Muscle layer of duodenum (tissue), 2 donors: ENCODE data around the gene ADAMTS6.
"Not testable (repeated sequence)": the region's sequence is repeated elsewhere in the genome, so short reads cannot be mapped to it uniquely, and the experiment has no call there.

Experiments used
- H3K27ac ChIP-seq: one replicate; pipeline ENCODE4 v1.7.0; 2013; ENCODE audit warnings: mild to moderate bottlenecking, low read length
- H3K27me3 ChIP-seq: one replicate; pipeline ENCODE4 v1.7.0; 2013; ENCODE audit warnings: low read depth, mild to moderate bottlenecking, control low read depth, low read length
- H3K36me3 ChIP-seq, 2 donors: one replicate each; pipeline ENCODE4 v1.7.0; 2013; ENCODE audit warnings: low read length in 2 of 2, control low read depth in 1 of 2, mild to moderate bottlenecking in 1 of 2; ENCODE audit not compliant: insufficient read depth in 2 of 2, control insufficient read depth in 1 of 2
- H3K4me1 ChIP-seq, 2 donors: one replicate each; pipeline ENCODE4 v1.7.0; 2013; ENCODE audit warnings: low read length in 2 of 2, mild to moderate bottlenecking in 2 of 2, control low read depth in 1 of 2, moderate library complexity in 1 of 2; ENCODE audit not compliant: insufficient read depth in 2 of 2, control insufficient read depth in 1 of 2
- H3K4me3 ChIP-seq, 2 donors: one replicate each; pipeline ENCODE4 v1.7.0; 2013; ENCODE audit warnings: low read length in 2 of 2, low read depth in 1 of 2, mild to moderate bottlenecking in 1 of 2
- H3K9me3 ChIP-seq, 2 donors: one replicate each; pipeline ENCODE4 v1.7.0; 2013; ENCODE audit warnings: low read length in 2 of 2, control low read depth in 1 of 2, mild to moderate bottlenecking in 1 of 2; ENCODE audit not compliant: control insufficient read depth in 1 of 2
- donor health status: healthy.

The ADAMTS6 gene

DNA sequence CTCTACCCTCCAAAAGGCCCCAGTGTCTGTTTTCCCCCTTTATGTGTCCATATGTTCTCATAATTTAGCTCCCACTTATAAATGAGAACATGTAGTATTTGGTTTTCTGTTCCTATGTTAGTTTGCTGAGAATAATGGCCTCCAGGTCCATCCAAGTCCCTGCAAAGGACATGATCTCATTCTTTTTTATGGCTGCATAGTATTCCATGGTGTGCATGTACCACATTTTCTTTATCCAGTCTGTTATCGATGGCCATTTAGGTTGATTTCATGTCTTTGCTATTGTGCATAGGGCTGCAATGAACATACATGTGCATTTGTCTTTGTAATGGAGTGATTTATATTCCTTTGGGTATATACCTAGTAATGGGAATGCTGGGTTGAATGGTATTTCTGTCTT is 161.0 kb downstream of the ADAMTS6 start:
- not testable (repeated sequence) for H3K9me3 ChIP-seq, H3K4me3 ChIP-seq, H3K36me3 ChIP-seq, H3K27me3 ChIP-seq, H3K4me1 ChIP-seq, H3K27ac ChIP-seq

DNA sequence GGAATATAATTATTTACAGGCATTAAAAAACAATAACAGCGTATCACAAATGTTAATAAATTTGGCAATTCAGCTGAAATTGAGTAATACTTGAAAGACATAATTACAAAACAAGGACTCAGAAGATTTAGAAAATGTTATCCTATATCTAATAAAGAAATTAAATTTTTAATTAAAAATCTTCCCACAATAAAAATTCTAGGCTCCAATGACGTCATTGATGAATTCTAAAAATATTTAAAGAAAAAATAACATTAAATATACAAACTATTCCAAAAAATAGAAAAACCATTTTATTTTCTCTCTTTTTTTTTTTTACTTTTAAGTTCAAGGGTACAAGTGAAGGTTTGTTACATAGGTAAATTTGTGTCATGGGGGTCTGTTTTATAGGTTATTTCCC is 161.5 kb downstream of the ADAMTS6 start:
- Histone ChIP-seq H3K27ac (no peak overlapping the region), H3K4me1 (no peaks in the 10 kb centered on the region), H3K9me3 (no peaks in the 10 kb centered on the region), H3K4me3 (no peak overlapping the region), H3K36me3 (no peaks in the 10 kb centered on the region), H3K27me3 (no peaks in the 10 kb centered on the region)

- no peak overlapping the region for H3K4me3 ChIP-seq
- no peaks in the 10 kb centered on the region for H3K9me3 ChIP-seq
- H3K27ac ChIP-seq, result no peak overlapping the region
- H3K27me3 ChIP-seq, result no peaks in the 10 kb centered on the region
- H3K36me3 ChIP-seq, result no peaks in the 10 kb centered on the region
- H3K4me1 ChIP-seq, result no peaks in the 10 kb centered on the region
Measured at GRCh38 chr5:65307931-65308330, 173.8 kb downstream of the ADAMTS6 start.

DNA sequence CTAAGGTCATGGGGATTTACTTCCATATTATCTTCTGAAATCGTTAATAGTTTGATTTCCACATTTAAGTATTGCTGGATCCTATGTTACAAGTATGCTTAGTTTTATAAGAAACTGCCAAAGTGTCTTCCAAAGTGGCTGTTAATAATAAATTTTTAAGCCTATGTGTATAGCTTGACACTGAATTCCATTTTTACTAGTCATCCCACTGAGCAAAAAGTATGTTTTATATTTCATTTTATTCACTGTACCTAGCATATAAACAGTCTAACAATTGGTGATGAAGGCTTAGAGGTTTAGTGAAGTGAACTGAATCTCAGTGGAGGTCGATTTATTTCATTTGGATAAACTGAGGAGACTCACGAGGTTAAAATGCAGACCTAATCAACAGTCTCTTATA is 174.6 kb downstream of the ADAMTS6 start:
- Histone ChIP-seq H3K36me3 (no peaks in the 10 kb centered on the region), H3K27me3 (no peaks in the 10 kb centered on the region), H3K9me3 (no peaks in the 10 kb centered on the region), H3K4me3 (no peak overlapping the region), H3K4me1 (no peaks in the 10 kb centered on the region), H3K27ac (no peak overlapping the region)

GRCh38 chr5:65305913-65306312 is 175.8 kb downstream of the ADAMTS6 start:
- Histone ChIP-seq H3K36me3 (no peaks in the 10 kb centered on the region), H3K27me3 (no peaks in the 10 kb centered on the region), H3K4me3 (no peak overlapping the region), H3K4me1 (no peaks in the 10 kb centered on the region), H3K9me3 (no peaks in the 10 kb centered on the region), H3K27ac (no peak overlapping the region)

GRCh38 chr5:65299861-65300260 is 181.9 kb downstream of the ADAMTS6 start:
- Histone ChIP-seq H3K27ac (no peak overlapping the region), H3K36me3 (no peaks in the 10 kb centered on the region), H3K4me3 (no peak overlapping the region), H3K27me3 (no peaks in the 10 kb centered on the region), H3K9me3 (no peaks in the 10 kb centered on the region), H3K4me1 (no peaks in the 10 kb centered on the region)

DNA sequence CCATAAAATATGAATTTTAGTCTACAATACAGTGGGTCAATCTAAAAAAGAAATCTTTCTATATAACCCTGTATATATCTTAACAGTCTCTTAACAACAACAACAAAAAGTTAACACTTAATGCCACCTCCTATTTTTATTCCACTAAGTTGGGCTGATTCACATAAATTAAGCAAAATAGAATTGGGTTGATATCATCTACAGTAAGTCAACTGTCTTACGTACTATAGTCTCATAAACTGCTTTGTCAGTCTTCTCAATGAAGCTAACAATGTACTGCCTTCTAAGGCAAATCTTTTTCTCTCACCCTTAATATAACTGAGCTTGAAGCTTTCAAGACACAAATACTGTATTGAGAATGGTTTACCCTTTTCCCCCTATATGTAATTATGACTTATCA is 185.7 kb downstream of the ADAMTS6 start:
- H3K27ac ChIP-seq, result no peak overlapping the region
- H3K4me3 ChIP-seq, result no peak overlapping the region
- no peaks in the 10 kb centered on the region for H3K9me3 ChIP-seq
- H3K36me3 ChIP-seq, result no peaks in the 10 kb centered on the region
- no peaks in the 10 kb centered on the region for H3K4me1 ChIP-seq
- no peaks in the 10 kb centered on the region for H3K27me3 ChIP-seq

- H3K36me3 ChIP-seq, result no peaks in the 10 kb centered on the region
- H3K9me3 ChIP-seq, result no peaks in the 10 kb centered on the region
- no peak overlapping the region for H3K27ac ChIP-seq
- no peak overlapping the region for H3K4me3 ChIP-seq
- H3K27me3 ChIP-seq, result no peaks in the 10 kb centered on the region
- no peaks in the 10 kb centered on the region for H3K4me1 ChIP-seq
Measured at GRCh38 chr5:65292196-65292595, 189.5 kb downstream of the ADAMTS6 start.

DNA sequence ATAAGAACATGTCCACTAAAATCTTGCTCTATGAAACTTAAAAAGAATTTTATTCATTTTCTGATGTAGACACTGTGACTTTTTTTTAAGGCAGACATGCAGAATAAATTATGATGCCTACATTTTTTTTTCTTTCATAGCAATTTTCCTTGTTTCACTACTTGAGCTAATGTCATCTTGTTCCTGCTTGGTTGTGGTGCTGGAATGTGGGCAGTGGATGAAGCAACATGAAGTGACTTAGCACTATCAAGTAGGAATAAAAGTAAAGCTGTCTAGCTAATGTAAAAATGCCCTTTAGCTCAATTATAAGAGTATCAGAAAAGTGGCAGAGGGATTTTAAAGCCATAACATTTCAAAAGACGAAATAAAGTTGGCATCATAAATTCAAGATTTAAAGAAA is 191.0 kb downstream of the ADAMTS6 start:
- Histone ChIP-seq H3K4me1 (no peaks in the 10 kb centered on the region), H3K27ac (no peak overlapping the region), H3K27me3 (no peaks in the 10 kb centered on the region)

DNA sequence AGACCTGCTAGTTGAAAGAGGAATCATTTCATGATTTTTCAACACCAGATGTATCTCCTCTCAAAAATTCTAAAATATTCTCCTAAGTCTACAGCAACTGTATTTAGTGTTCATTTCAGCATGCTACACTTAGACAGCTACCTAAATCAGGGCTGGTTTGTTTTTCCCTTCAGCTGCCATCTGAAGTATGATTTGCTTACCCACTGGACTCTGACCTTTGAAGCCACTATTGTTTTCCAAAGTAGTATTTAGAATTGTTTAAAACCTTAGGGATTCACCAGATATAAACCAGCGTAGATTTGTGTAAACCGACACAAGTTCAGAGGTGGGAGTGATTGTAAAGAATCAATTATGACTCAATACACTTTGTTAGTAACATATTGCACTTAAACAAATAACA is 193.1 kb downstream of the ADAMTS6 start:
- no peaks in the 10 kb centered on the region for H3K27me3 ChIP-seq
- no peaks in the 10 kb centered on the region for H3K4me1 ChIP-seq
- H3K36me3 ChIP-seq, result no peaks in the 10 kb centered on the region
- H3K27ac ChIP-seq, result no peak overlapping the region
- no peak overlapping the region for H3K4me3 ChIP-seq
- no peaks in the 10 kb centered on the region for H3K9me3 ChIP-seq

More for the DNA sequence above, 191.0 kb downstream of the ADAMTS6 start:
- Histone ChIP-seq H3K9me3 (no peaks in the 10 kb centered on the region), H3K4me3 (no peak overlapping the region), H3K36me3 (no peaks in the 10 kb centered on the region)

GRCh38 chr5:65279603-65280002 is 202.1 kb downstream of the ADAMTS6 start:
- Histone ChIP-seq H3K27ac (no peak overlapping the region), H3K27me3 (no peaks in the 10 kb centered on the region)

DNA sequence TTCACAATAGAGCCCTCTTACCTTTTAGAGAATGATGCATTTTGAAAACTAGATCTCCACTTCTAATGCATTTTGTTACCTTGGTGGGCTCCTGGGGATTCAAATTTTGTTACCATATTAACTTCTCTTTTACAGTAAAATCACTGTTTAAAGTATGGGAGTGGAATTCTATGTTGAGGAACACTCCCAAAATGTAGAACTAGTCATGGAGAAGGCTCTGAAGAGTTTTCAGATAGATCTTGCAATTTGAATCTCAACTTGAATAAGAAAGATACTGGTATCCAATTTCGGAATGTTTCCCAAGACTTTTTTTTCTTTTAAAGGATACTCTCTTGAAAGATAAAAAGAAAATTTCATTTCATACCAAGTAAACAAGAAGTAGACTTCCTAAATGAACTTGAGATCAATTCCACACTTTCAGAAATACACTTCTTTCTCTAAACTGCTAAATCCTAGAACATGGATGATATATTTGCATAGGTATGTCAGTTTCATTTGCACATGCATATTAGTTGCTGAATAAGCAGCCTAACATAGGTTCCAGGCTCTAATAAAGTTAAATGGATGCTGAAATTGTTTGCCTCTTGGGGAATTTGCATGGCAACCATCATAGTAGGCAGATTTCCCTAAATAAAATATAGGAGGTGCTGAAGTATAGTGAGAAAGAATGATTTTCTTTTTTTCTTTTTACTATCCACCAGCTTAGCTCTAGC is 205.4 kb downstream of the ADAMTS6 start:
- H3K27ac ChIP-seq, result no peak overlapping the region
- H3K9me3 ChIP-seq, result no peaks in the 10 kb centered on the region
- H3K4me3 ChIP-seq, result no peak overlapping the region
- H3K36me3 ChIP-seq, result no peaks in the 10 kb centered on the region
- H3K4me1 ChIP-seq, result no peaks in the 10 kb centered on the region
- no peaks in the 10 kb centered on the region for H3K27me3 ChIP-seq

More at GRCh38 chr5:65279603-65280002, 202.1 kb downstream of the ADAMTS6 start:
- H3K36me3 ChIP-seq, result no peaks in the 10 kb centered on the region
- no peaks in the 10 kb centered on the region for H3K9me3 ChIP-seq
- H3K4me3 ChIP-seq, result no peak overlapping the region
- no peaks in the 10 kb centered on the region for H3K4me1 ChIP-seq
